ENCODE results near the gene PEAR1. TPM values are rescaled to one million over a fixed set of nuclear protein-coding genes. Genes with fewer than 3 reads are reported as not detected.

Gene PEAR1
- polyA plus RNA-seq, 3 donors: 17.8 to 22.3 (median 22.1) TPM

- no peak for DNase-seq
Measured at GRCh38 chr1:156959925-156960324, 66.4 kb downstream of the PEAR1 start.

DNA sequence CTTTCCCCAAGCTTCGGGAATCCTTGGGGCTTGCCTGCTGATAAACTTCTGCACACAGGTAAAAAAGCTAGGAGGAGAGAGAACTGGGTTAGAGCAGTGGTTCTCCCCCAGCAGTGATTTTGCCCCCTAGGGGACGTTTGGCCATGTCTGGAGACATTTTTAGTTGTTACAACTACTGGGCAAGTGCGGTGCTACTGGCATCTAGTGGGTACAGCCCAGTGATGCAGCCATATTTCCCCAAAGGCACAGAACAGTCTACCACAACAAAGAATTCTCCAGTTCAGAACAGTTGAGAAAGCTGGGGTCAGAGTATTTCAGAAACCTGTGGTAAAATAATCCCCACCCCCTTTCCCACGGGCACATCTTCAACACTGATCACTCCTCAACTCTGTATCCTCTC is 68.2 kb downstream of the PEAR1 start:
- DNase-seq: no peak

GRCh38 chr1:156963621-156964020 is 70.1 kb downstream of the PEAR1 start:
- DNase-seq: no peak

DNA sequence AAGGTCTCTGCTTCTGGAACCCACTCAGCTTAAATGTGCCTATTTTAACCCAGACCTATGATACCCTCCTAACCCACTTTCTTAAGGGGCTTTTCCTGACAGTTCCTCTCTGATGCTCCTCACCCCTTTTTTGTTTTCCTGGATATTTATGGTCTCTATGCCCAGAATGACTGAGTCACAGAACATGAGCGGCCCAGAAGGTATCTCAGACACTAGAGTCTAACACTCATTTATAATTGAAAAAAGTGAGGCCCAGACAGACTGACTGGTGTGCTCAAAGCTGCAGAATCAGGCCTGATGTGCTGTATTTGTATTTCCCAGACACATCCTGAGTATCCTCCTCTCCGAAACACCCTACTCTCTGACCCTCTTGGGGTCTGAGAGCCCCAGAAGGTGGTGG is 70.9 kb downstream of the PEAR1 start:
- no peak for DNase-seq

Other genes starting within 250 kb of the PEAR1 start
- gene NES, start 216.3 kb upstream of the PEAR1 start, polyA plus RNA-seq (ENCODE audit: insufficient read length in 3 of 3): 100 to 1,000 TPM; 148 to 171 (median 156) TPM
- 100 to 1,000 TPM in 1 of 3 donors, 10 to 100 TPM in 2; 68.5 to 113 (median 93.8) TPM for gene CRABP2, start 188.1 kb upstream of the PEAR1 start, polyA plus RNA-seq (ENCODE audit: insufficient read length in 3 of 3)
- 10 to 100 TPM; 28.6 to 51.8 (median 39.2) TPM for gene METTL25B, start 165.2 kb upstream of the PEAR1 start, polyA plus RNA-seq (ENCODE audit: insufficient read length in 3 of 3)
- gene ISG20L2, start 165.0 kb upstream of the PEAR1 start, polyA plus RNA-seq (ENCODE audit: insufficient read length in 3 of 3): 10 to 100 TPM; 33.1 to 44.6 (median 39.7) TPM
- 10 to 100 TPM; 69.0 to 76.6 (median 74.0) TPM for gene MRPL24, start 152.6 kb upstream of the PEAR1 start, polyA plus RNA-seq (ENCODE audit: insufficient read length in 3 of 3)
- gene HDGF, start 142.0 kb upstream of the PEAR1 start, polyA plus RNA-seq (ENCODE audit: insufficient read length in 3 of 3): 100 to 1,000 TPM; 267 to 298 (median 284) TPM
- 100 to 1,000 TPM; 108 to 113 (median 113) TPM for gene PRCC, start 126.2 kb upstream of the PEAR1 start, polyA plus RNA-seq (ENCODE audit: insufficient read length in 3 of 3)
- gene SH2D2A, start 76.9 kb upstream of the PEAR1 start, polyA plus RNA-seq (ENCODE audit: insufficient read length in 3 of 3): under 1 TPM; 0.65 to 0.99 (median 0.91) TPM
- gene INSRR, start 34.6 kb upstream of the PEAR1 start, polyA plus RNA-seq (ENCODE audit: insufficient read length in 3 of 3): 1 to 10 TPM; 1.6 to 3.0 (median 2.0) TPM
- 1 to 10 TPM; 1.3 to 2.0 (median 1.3) TPM for gene NTRK1, start 32.9 kb upstream of the PEAR1 start, polyA plus RNA-seq (ENCODE audit: insufficient read length in 3 of 3)
- 1 to 10 TPM in 1 of 3 donors, under 1 TPM in 2; 0.38 to 1.1 (median 0.96) TPM for gene LRRC71, start 26.9 kb downstream of the PEAR1 start, polyA plus RNA-seq (ENCODE audit: insufficient read length in 3 of 3)
- gene ARHGEF11, start 152.0 kb downstream of the PEAR1 start, polyA plus RNA-seq (ENCODE audit: insufficient read length in 3 of 3): 10 to 100 TPM; 34.5 to 41.5 (median 38.3) TPM
- not detected for gene ETV3L, start 206.1 kb downstream of the PEAR1 start, polyA plus RNA-seq (ENCODE audit: insufficient read length in 3 of 3)
- 10 to 100 TPM; 25.5 to 28.2 (median 27.2) TPM for gene ETV3, start 244.7 kb downstream of the PEAR1 start, polyA plus RNA-seq (ENCODE audit: insufficient read length in 3 of 3)